ACC112 (cell line): ENCODE measurements around the gene ST3GAL3.

Source experiments
- H2AFZ ChIP-seq: fragments of 200-600 bp; sonication (generic); one replicate; pipeline ENCODE4 v1.6.0; 2017; ENCODE audit warnings: antibody characterized with exemption, low read length; ENCODE audit not compliant: unreplicated experiment
- H3K27ac ChIP-seq: fragments of 200-600 bp; sonication (generic); 2 replicates; pipeline ENCODE4 v1.5.1; 2014; ENCODE audit warnings: low read depth, mild to moderate bottlenecking, antibody characterized with exemption, low read length, moderate library complexity
- H3K27me3 ChIP-seq: fragments of 200-600 bp; sonication (generic); 2 replicates; pipeline ENCODE4 v1.6.1; 2014; ENCODE audit warnings: mild to moderate bottlenecking, antibody characterized with exemption, low read length, moderate library complexity, mixed read lengths; ENCODE audit not compliant: insufficient read depth
- H3K36me3 ChIP-seq: fragments of 200-600 bp; sonication (generic); 2 replicates; pipeline ENCODE4 v1.6.1; 2016; ENCODE audit warnings: mild to moderate bottlenecking, antibody characterized with exemption, low read length, moderate library complexity, mixed read lengths; ENCODE audit not compliant: insufficient read depth
- H3K4me1 ChIP-seq: fragments of 200-600 bp; sonication (generic); one replicate; pipeline ENCODE4 v1.6.1; 2016; ENCODE audit warnings: low read length, mixed read lengths; ENCODE audit not compliant: insufficient read depth, unreplicated experiment, control insufficient read depth
- H3K4me3 ChIP-seq: fragments of 200-600 bp; sonication (generic); 2 replicates; pipeline ENCODE4 v1.5.1; 2014; ENCODE audit warnings: mild to moderate bottlenecking, low read depth, low read length
- H3K79me2 ChIP-seq: fragments of 200-600 bp; sonication (generic); one replicate; pipeline ENCODE4 v1.6.0; 2016; ENCODE audit warnings: low read length; ENCODE audit not compliant: control insufficient read depth, unreplicated experiment, insufficient read depth

Gene ST3GAL3

DNA sequence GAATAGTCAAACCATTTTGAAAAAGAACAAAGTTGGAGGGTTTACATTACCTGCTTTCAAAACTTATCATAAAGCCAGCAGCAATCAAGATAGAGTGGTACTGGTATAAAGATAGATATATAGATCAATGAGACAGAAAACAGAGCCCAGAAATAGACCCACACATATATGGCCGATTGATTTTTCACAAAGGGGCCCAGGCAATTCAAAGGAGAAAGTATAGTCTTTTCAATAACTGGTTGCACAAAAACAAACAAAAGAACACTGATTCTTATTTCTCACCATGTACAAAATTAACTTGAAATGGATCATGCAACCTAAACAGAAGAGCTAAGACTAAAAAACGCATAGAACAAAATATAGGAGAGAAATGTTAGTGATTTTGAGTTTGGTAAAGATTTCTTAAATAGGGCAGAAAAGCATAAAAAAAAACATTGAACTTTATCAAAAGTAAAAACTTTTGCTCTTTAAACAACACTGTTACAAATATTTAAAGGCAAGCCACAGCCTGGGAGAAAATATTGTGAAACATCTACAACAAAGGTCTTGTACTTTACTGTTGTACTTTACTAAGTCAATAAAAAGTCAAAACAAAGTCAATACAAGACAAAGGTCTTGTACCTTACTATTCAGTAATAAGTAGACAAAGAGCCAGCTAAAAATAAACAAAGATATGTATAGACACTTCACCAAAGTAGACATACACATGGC lies 50.2 kb downstream of the ST3GAL3 start:
- H3K27ac ChIP-seq: no peak overlapping the region
- H3K4me3 ChIP-seq: no peak overlapping the region
- no peaks in the 10 kb centered on the region for H3K36me3 ChIP-seq
- H2AFZ ChIP-seq: no peak overlapping the region
- H3K79me2 ChIP-seq: no peaks in the 10 kb centered on the region
- H3K27me3 ChIP-seq: no peaks in the 10 kb centered on the region
- peaks cover 4% of the 10 kb centered on the region for H3K4me1 ChIP-seq

DNA sequence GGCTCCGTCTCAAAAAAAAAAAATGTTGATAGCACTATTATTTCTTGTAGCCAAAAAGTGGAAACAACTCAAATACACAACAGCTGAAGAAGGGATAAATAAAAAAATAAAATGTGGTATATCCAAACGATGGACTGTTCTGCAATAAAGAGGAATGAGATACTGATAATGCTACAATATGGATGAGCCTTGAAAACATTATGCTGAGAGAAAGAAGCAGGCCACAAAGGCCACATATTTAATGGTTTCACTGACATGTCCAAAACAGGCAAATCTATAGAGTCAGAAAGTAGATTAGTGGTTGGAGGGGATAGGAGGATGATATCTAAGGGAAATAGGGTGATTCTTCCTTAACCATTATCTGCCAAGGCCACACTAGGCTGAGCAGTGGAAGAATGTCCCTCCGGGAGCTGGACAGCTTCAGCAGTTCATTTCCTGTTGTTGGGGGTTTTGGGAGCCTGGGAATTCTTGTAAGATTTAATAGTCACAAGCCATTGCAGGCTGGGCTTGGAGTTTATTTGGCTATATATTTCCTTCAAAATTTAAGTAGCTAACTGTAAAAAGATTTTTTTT lies 53.5 kb downstream of the ST3GAL3 start:
- no peaks in the 10 kb centered on the region for H3K36me3 ChIP-seq
- no peak overlapping the region for H3K27ac ChIP-seq
- peaks cover 3% of the 10 kb centered on the region for H3K79me2 ChIP-seq
- H3K4me1 ChIP-seq: peaks cover 12% of the 10 kb centered on the region
- H3K4me3 ChIP-seq: no peak overlapping the region
- no peaks in the 10 kb centered on the region for H3K27me3 ChIP-seq
- no peak overlapping the region for H2AFZ ChIP-seq

DNA sequence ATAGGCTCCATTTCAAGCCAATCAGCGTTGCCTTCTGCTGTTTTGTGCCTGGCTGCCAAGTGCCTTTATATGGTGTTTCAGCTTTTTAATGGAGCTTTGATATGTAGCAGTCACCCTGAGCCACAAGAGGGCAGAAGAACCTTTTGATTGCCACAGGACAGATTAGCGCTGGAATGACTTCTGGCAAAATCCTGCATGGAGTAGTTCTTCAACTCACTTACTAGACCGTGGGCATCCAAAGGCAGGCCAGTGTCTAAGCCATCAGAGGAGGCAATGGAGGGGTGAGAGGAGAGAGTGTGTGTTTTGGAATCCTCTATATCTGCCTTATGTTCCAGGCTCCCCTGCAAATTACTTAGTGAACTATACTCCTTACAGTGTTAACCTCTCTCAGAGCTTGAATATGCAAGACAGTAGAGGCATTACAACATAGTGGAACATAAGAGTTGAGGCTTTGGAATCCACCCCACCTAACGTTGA lies 56.2 kb downstream of the ST3GAL3 start:
- H3K27ac ChIP-seq: no peak overlapping the region
- H3K27me3 ChIP-seq: no peaks in the 10 kb centered on the region
- H3K79me2 ChIP-seq: peaks cover 5% of the 10 kb centered on the region
- H2AFZ ChIP-seq: no peak overlapping the region
- H3K4me1 ChIP-seq: peaks cover 12% of the 10 kb centered on the region
- no peaks in the 10 kb centered on the region for H3K36me3 ChIP-seq
- H3K4me3 ChIP-seq: no peak overlapping the region

DNA sequence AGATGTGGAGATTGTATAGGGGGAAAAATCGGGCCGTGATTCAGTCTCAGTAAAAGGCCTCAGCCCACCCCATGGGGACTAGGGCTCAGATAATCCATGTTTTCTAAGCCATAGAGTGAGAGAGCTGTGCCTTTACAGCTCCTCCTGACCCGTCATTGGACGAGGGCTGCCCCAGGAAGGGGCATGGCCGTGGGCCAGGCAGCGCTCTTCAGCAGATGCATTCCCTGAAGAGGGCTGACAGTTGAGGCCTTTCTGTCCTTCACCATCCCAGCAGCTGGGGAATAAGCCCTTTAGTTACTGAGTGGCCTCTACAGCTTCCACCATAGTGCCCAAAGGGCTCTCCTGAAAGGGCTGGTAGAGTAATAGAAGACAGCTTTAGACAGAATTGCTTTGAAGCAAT lies 57.2 kb downstream of the ST3GAL3 start:
- peaks cover 5% of the 10 kb centered on the region for H3K79me2 ChIP-seq
- peaks cover 12% of the 10 kb centered on the region for H3K4me1 ChIP-seq
- H3K27me3 ChIP-seq: no peaks in the 10 kb centered on the region
- no peak overlapping the region for H3K27ac ChIP-seq
- no peak overlapping the region for H3K4me3 ChIP-seq
- H3K36me3 ChIP-seq: no peaks in the 10 kb centered on the region
- H2AFZ ChIP-seq: no peak overlapping the region

DNA sequence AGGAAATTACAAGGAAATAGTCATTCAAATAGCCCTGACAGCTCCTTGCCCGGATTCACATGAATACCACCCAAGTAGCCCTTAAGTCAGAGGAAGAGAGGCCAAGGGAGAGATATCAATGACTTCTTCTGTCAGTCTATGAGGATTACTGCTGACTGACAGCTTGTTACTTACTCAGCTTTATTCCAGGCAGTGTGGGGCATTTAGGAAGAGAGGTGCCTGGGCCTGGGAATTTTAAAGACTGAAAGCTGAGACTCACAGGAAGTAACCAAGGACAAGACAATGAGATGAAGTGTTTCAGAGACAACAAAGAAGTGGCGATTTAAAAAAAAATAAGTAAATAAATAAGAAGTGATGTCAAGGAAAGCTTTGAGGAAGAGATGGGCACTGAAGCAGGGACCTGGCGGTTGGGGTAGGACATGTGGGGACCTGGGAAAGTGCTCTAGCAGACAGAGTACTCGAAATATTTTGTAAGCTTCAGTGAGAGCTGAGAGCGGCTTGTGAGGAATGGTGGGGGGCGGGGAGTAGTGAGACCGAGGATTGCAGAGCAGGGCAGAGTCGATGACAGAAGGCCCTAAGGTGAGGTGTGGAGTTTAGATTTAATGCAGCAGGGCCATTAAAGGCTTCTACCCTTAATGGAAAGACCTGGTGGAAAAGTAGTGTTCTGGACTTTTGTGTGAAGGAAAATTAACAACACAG lies 58.9 kb downstream of the ST3GAL3 start:
- H2AFZ ChIP-seq: no peak overlapping the region
- no peaks in the 10 kb centered on the region for H3K27me3 ChIP-seq
- H3K4me1 ChIP-seq: peaks cover 9% of the 10 kb centered on the region
- H3K79me2 ChIP-seq: peaks cover 5% of the 10 kb centered on the region
- no peak overlapping the region for H3K27ac ChIP-seq
- H3K4me3 ChIP-seq: no peak overlapping the region
- H3K36me3 ChIP-seq: no peaks in the 10 kb centered on the region

DNA sequence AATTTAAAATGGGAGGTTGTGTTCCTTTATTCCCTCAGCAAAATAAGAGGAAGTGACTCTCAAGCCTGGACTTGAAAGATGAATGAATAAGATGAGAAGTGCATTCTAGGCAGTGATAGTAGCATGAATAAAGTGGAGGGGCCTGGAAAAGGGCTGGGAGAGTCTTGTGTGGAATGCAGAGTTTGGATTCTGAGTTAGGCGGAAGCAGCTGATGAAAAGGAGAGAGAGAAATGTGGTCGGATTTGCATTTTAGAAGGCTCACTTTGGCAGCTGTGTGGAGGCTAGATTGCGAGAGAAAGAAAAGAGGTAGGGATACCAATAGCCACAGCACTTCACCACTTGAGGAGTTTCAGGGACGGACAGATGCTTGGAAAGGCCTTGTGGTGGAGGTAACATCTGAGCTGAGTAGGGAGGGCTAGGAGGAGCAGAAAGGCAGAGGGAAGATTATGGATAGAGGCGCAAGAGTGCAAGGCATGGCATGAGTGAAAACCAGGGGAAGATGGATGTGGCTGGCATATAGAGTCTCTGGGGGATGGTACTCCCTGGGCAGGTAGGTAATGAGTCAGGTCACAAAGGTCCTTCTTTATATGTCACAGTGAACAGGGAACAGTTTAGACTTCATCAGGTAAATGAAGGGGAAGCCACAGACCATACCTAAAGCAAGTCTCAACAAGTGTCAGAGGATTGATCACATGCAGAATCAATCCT lies 59.6 kb downstream of the ST3GAL3 start:
- Histone ChIP-seq H3K4me3 (no peak overlapping the region), H3K27ac (no peak overlapping the region), H3K79me2 (peaks cover 5% of the 10 kb centered on the region), H3K4me1 (peaks cover 9% of the 10 kb centered on the region), H2AFZ (no peak overlapping the region), H3K36me3 (no peaks in the 10 kb centered on the region), H3K27me3 (no peaks in the 10 kb centered on the region)

DNA sequence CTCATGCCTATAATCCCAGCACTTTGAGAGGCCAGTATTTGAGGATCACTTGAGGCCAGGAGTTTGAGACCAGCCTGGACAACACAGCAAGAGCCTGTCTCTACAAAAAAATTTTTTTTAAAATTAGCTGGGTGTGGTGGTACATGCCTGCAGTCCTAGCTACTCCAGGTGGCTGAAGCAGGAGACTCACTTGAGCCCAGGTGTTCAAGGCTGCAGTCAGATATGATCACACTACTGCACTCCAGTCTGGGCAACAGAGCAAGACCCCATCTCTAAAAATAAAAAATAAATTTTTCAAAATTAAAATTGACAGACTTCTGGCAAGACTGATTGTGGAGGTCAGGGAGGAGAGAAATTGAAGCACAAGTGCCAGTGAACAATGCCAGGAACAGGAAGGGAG lies 60.8 kb downstream of the ST3GAL3 start:
- no peak overlapping the region for H3K27ac ChIP-seq
- H2AFZ ChIP-seq: no peak overlapping the region
- no peaks in the 10 kb centered on the region for H3K36me3 ChIP-seq
- no peak overlapping the region for H3K4me3 ChIP-seq
- peaks cover 1% of the 10 kb centered on the region for H3K4me1 ChIP-seq
- peaks cover 5% of the 10 kb centered on the region for H3K79me2 ChIP-seq
- H3K27me3 ChIP-seq: no peaks in the 10 kb centered on the region

DNA sequence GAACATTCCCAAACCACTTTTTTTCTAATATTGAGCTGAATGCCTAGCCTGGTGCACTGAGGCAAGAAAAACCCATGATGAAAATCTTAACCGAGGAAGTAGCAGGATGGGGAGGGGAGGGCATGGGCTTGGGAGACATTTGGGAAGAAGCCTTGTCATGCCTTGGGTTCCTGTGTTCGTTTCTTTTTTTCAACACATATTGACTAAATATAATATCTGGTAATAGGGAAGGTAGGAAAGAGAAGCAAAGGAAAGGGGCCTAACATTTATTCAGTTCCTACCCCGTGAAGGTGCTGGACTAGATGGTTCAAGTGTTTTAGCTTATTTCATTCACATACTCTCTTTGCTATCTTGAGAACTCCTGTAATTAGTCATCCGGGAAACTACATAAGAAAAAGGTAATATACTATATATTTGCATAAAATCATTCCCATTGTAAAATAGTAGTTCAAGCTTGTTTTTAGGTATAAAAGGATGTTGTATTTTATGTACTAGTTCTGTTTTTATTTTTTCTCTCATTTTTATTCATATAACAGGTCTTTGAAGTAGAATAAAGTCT lies 62.1 kb downstream of the ST3GAL3 start:
- H3K27me3 ChIP-seq: no peaks in the 10 kb centered on the region
- H3K4me1 ChIP-seq: peaks cover 8% of the 10 kb centered on the region
- no peak overlapping the region for H3K4me3 ChIP-seq
- peaks cover 5% of the 10 kb centered on the region for H3K79me2 ChIP-seq
- H3K27ac ChIP-seq: no peak overlapping the region
- H3K36me3 ChIP-seq: no peaks in the 10 kb centered on the region
- H2AFZ ChIP-seq: no peak overlapping the region

DNA sequence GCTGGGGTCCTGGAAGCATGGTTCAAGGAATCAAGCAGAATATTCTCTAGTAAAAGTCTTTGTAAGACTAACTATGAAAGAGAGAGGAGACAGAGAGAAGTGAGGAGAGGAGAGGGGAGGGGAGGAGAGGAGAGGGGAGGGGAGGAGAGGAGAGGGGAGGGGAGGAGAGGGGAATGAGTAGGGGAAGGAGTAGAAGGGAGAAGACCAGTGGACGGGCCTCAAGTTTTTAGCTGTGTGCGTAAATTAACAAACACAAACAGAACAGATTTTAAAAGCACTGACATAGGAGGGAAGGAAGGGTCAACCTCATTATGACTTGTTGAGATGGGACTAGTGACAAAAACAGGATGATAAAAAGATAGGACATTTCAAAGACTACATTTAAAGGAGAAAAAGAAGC lies 62.8 kb downstream of the ST3GAL3 start:
- Histone ChIP-seq H3K4me1 (peaks cover 15% of the 10 kb centered on the region), H3K36me3 (no peaks in the 10 kb centered on the region), H3K79me2 (peaks cover 2% of the 10 kb centered on the region), H3K27me3 (no peaks in the 10 kb centered on the region), H3K4me3 (no peak overlapping the region), H3K27ac (no peak overlapping the region), H2AFZ (no peak overlapping the region)

DNA sequence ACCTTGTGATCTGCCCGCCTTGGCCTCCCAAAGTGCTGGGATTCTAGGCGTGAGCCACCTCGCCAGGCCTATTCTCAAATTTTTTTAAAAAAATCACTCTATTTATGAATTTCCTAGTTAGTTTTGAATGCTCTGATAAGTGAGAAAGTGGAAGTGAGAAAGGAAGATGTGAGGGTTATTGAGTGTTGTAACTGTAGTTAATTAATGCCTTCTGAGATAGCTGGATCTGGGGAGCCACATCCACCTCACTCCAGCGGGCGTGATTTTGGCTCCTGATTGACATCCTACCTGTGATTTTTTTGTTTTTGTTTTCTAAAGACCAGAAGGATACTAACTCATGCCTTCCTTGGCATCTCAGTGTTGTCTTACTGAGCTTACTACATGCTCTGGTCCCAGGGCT lies 65.6 kb downstream of the ST3GAL3 start:
- Histone ChIP-seq H2AFZ (no peak overlapping the region), H3K27me3 (no peaks in the 10 kb centered on the region), H3K27ac (no peak overlapping the region), H3K36me3 (no peaks in the 10 kb centered on the region), H3K4me1 (peaks cover 30% of the 10 kb centered on the region), H3K4me3 (no peak overlapping the region), H3K79me2 (no peaks in the 10 kb centered on the region)
